GM20000 (cell line): ENCODE results near the gene CRIM1.

Experiments used
- DNase-seq: peaks from one replicate; pipeline ENCODE4 v3.0.0; 2012; ENCODE audit warnings: low spot score
- CTCF ChIP-seq: IDR thresholded peaks from 2 replicates; pipeline ENCODE4 v1.5.1; 2012; ENCODE audit warnings: mild to moderate bottlenecking, control low read depth; ENCODE audit errors: extremely low read depth, missing control alignments

The CRIM1 gene

GRCh38 chr2:36450466-36451196 lies 95.1 kb downstream of the CRIM1 start:
- no peak for TF ChIP-seq CTCF
- no peak for DNase-seq

- DNase-seq: no peak
Measured at GRCh38 chr2:36451512-36451911, 95.9 kb downstream of the CRIM1 start.

DNA sequence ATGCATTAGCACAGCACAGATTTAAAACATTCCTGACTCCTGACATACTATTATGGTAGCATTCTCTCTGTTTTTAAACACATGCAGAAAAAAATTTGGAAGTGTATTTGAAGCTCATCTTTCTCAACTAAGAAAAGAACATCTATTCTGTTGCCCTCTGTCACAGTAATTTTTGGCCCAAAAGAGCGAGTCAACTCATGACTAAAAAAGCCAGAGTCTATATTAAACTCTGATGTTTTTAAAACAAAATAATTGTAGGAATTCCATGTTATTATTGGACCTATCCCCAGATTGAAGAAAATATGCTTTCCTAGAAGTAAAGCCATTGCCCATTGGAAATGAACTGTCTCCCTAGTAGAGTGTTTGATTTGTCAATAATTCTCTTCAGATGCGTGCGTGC lies 96.7 kb downstream of the CRIM1 start:
- DNase-seq: no peak
- TF ChIP-seq CTCF: no peak

More at GRCh38 chr2:36451512-36451911, 95.9 kb downstream of the CRIM1 start:
- TF ChIP-seq CTCF: no peak

DNA sequence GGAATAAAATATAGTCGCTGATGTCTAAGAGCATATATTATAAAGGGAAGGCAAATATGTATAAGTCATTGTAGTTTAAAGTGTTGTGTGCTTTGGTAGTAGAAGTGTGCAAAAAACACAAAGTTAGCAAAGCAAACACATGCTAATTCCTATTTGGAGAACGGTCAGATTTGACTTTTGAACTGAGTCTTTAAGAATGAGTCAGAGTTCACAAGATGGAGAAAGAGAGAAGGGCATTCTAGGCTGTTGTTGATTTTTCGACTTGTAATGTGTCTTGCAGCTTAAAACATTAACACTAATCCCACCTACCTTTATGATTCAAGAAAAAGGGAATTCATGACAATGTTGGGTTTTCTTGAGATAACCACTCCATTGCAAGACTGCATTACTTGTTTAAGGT lies 98.1 kb downstream of the CRIM1 start:
- TF ChIP-seq CTCF: no peak
- DNase-seq: no peak

- TF ChIP-seq CTCF: no peak
- no peak for DNase-seq
Measured at GRCh38 chr2:36455011-36455410, 99.4 kb downstream of the CRIM1 start.

GRCh38 chr2:36455788-36456187 lies 100.2 kb downstream of the CRIM1 start:
- no peak for DNase-seq
- TF ChIP-seq CTCF: no peak

DNA sequence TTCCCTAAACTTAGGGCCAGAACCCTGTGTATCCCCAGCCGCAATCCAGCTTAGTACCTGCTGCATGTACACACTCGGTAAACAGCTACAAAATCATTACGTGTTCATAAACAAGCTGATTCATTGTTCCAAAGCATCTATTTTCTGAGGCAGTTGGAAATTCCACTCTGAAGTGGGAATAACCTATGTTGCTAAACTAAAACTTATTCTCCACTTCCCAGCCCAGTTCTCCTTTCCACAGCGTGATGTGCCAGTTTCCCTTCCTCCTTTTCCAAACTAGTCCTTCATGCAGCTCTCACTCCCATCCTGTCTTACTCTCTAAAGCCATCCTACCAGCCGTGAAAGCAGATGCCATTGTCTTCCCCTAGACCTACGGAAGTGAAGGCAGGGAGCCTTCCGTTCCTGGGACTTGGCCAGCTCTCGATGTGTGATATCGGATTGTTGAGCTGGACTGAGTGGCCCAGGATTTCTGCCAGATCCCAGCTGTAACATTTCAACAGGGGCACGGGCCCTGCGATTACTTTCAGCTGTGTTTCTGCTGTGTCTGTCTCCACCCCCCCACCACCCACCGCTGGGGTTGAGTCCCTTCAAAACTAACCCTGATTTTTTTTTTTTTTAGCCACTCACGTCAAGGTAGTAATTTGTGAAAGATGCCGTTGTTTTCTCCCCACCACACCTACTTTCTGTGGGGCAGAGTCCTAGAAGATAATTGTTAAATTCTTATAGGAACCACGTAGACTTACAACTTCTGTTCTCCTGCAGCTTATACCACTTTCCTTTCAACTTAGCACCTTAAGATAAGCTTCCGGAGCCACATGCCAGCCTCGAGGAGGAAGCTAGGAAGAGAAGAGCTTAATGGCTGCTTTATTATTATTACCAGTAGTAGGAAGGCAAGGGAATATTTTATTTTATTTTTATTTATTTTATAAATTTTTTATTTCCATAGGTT lies 100.9 kb downstream of the CRIM1 start:
- no peak for TF ChIP-seq CTCF
- no peak for DNase-seq
